AG04450 (cell line): ENCODE measurements around the gene CST9. TPM values are rescaled to one million over a fixed set of nuclear protein-coding genes. Genes with fewer than 3 reads are reported as not detected.

Experiments
- polyA plus RNA-seq: library from polyadenylated mRNA; depleted of rRNA; stranded (reverse); fragments of >200 nt; gene quantifications from 2 replicates; pipeline ENCODE4 v1.2.3, GENCODE V29; 2011; rRNA removed

The CST9 gene
- polyA plus RNA-seq, 1 experiment: not detected

Other genes with a start within 250 kb of the CST9 start
- gene GZF1, start 243.7 kb downstream of the CST9 start, polyA plus RNA-seq: 14.3 and 17.2 TPM in 2 replicates
- gene NAPB, start 184.4 kb downstream of the CST9 start, polyA plus RNA-seq: 4.8 and 6.4 TPM in 2 replicates
- not detected in 2 replicates for gene CSTL1, start 166.2 kb downstream of the CST9 start, polyA plus RNA-seq
- not detected in 2 replicates for gene CST11, start 153.0 kb downstream of the CST9 start, polyA plus RNA-seq
- not detected in 2 replicates for gene CST8, start 114.8 kb downstream of the CST9 start, polyA plus RNA-seq
- gene CST9L, start 37.4 kb downstream of the CST9 start, polyA plus RNA-seq: not detected in 2 replicates
- gene CST3, start 32.0 kb upstream of the CST9 start, polyA plus RNA-seq: 166 and 273 TPM in 2 replicates
- not detected in 2 replicates for gene CST4, start 83.1 kb upstream of the CST9 start, polyA plus RNA-seq
- not detected in 2 replicates for gene CST1, start 145.0 kb upstream of the CST9 start, polyA plus RNA-seq
- gene CST2, start 220.8 kb upstream of the CST9 start, polyA plus RNA-seq: not detected in 2 replicates